ENCODE data around the gene NEUROG1. TPM values are rescaled to one million over a fixed set of nuclear protein-coding genes. Genes with fewer than 3 reads are reported as not detected.

NEUROG1 gene
- total RNA-seq, 2 donors from 2014 or later: not detected

DNA sequence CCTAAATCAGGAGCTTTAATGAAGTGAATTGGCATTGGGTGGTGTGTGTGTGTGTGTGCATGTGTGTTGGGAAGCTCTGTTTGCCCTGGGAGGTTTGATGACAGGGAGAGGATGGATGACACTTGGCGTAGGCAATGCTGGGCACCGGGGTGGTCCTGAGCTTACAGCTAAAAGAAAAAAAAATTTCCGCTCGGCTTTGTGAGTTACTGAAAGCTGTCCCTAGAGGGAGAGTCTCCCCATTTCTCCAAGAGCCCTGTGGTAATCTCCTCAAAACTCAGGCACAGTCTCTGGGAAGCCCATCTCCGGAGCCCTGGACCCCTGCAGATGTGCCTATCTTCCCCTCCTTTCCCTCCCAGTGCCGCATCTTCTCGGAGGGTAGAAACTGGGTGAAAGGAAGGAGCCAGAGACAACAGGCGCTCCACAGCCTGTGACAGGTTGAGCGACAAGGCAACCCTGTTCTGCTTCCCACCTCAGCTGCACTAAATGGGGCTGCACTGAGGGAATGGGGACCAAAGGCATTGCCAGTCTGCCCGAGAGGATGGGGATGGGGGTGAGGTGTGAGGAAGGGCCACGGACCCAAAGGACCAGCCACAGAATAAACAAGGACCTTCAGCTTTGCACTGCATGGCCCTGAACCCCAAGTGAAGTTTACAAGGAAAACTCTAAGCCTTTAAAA lies 47.8 kb downstream of the NEUROG1 start:
- H3K4me1 Mint-ChIP-seq: no peaks in the 10 kb centered on the region
- H3K27ac Mint-ChIP-seq: no peak overlapping the region
- peaks cover 56% of the 10 kb centered on the region for H3K27me3 Mint-ChIP-seq
- no peaks in the 10 kb centered on the region for H3K9me3 Mint-ChIP-seq
- H3K4me3 Mint-ChIP-seq: no peak overlapping the region
- H3K36me3 Mint-ChIP-seq (ENCODE audit: low read depth): no peaks in the 10 kb centered on the region
- ATAC-seq (replicated peaks): no peak

GRCh38 chr5:135487037-135487395 lies 48.7 kb downstream of the NEUROG1 start:
- Mint-ChIP-seq H3K4me3 (no peak overlapping the region), H3K27ac (no peak overlapping the region), H3K36me3 (ENCODE audit: low read depth) (no peaks in the 10 kb centered on the region), H3K4me1 (no peaks in the 10 kb centered on the region), H3K9me3 (no peaks in the 10 kb centered on the region), H3K27me3 (peaks cover 46% of the 10 kb centered on the region)
- ATAC-seq (replicated peaks): no peak

DNA sequence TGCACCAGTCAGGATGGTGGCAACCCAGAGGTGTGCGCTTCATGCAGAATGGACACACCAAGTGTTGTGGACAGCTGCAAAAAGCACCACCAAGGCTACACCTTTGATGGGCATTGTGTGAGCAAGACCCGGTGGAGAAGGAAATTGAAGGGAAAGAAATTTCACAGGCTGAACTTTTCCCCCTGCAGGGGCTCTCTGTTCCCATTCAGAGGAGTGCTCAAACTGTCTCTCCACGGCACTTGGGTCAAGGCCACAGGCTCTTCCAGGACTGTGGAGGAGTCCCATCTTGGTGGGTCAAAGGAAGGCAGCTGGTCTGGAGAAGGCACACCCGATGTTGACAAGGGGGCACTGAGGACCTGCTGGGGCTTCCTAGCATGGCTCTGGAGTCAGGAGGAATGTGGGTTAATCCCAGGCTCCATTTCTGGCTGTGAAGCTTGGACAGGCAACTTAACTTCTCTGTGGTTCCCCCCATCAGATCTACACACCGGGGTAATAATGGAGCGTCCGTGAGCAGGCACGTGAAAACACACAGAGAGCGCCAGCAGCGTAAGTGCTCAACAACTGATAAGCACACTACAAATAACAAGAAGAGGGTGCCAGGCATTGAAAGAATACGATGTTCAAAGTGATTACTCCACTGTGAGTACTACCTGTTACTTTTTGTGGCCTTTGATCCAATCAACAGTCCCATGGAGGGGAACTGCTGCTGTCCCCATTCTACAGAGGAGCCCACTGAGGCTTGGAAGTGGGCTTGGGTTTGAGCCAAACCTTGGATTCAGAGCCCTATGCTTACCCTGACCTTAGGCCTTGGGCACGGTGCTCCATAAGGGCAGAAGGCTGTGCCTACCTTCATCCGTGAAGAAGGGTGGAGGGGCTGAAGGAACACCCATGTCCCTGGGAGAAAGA lies 49.4 kb downstream of the NEUROG1 start:
- Mint-ChIP-seq H3K36me3 (ENCODE audit: low read depth) (no peaks in the 10 kb centered on the region), H3K9me3 (no peaks in the 10 kb centered on the region), H3K4me3 (no peak overlapping the region), H3K4me1 (no peaks in the 10 kb centered on the region), H3K27me3 (peaks cover 46% of the 10 kb centered on the region), H3K27ac (no peak overlapping the region)
- no peak for ATAC-seq (replicated peaks)

DNA sequence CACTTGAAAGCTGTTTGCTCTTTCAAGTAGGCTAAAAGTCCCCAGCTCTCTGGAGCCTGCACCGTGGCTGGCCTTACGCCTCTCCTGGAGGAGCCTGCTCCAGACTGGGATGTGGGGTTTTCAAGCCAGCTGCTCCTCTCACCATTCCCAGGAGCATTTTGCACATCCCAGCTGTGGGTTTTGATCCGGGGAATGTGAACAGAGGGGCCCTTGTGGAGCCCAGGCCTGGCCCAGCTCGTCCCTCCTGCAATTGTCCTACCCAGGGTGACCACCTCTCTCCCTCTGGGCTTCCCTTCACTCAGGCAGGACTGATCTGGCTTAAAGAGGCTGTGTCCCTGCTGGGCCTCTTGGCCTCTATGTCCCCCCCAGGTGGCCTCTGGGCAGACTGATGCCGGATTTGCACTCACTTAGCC lies 51.1 kb downstream of the NEUROG1 start:
- Mint-ChIP-seq H3K36me3 (ENCODE audit: low read depth) (no peaks in the 10 kb centered on the region), H3K9me3 (no peaks in the 10 kb centered on the region), H3K27ac (no peak overlapping the region), H3K27me3 (peaks cover 39% of the 10 kb centered on the region), H3K4me1 (no peaks in the 10 kb centered on the region), H3K4me3 (no peak overlapping the region)
- ATAC-seq (replicated peaks): no peak

Other genes with a start within 250 kb of the NEUROG1 start
- 100 to 1,000 TPM in 1 of 2 donors, 10 to 100 TPM in 1; 84.8 to 173 TPM for gene MACROH2A1, start 136.7 kb downstream of the NEUROG1 start, total RNA-seq
- not detected for gene DCANP1, start 88.6 kb downstream of the NEUROG1 start, total RNA-seq
- not detected for gene TIFAB, start 83.6 kb downstream of the NEUROG1 start, total RNA-seq
- not detected for gene CXCL14, start 43.0 kb upstream of the NEUROG1 start, total RNA-seq